SU-DHL-6 (cell line): ENCODE data around the gene AFF2.

ENCODE experiments used
- EZH2phosphoT487 ChIP-seq: fragments of 200-600 bp; sonication (generic), shearing (Covaris generic); conservative IDR thresholded peaks from 2 replicates; pipeline ENCODE4 v1.6.1; 2018; ENCODE audit warnings: mild to moderate bottlenecking, antibody characterized with exemption, low read length, moderate library complexity, mixed read lengths
- TF ChIP-seq, protein P1 (sequence below): fragments of 200-600 bp; sonication (generic); IDR thresholded peaks from one replicate; pipeline ENCODE4 v1.5.1; 2017; ENCODE audit warnings: antibody characterized with exemption, mild to moderate bottlenecking, low read length, moderate library complexity; ENCODE audit not compliant: insufficient read depth, poor library complexity, severe bottlenecking

GRCh38 chrX:148661035-148661434, 160.6 kb downstream of the AFF2 start:
- TF ChIP-seq, protein P1, sequence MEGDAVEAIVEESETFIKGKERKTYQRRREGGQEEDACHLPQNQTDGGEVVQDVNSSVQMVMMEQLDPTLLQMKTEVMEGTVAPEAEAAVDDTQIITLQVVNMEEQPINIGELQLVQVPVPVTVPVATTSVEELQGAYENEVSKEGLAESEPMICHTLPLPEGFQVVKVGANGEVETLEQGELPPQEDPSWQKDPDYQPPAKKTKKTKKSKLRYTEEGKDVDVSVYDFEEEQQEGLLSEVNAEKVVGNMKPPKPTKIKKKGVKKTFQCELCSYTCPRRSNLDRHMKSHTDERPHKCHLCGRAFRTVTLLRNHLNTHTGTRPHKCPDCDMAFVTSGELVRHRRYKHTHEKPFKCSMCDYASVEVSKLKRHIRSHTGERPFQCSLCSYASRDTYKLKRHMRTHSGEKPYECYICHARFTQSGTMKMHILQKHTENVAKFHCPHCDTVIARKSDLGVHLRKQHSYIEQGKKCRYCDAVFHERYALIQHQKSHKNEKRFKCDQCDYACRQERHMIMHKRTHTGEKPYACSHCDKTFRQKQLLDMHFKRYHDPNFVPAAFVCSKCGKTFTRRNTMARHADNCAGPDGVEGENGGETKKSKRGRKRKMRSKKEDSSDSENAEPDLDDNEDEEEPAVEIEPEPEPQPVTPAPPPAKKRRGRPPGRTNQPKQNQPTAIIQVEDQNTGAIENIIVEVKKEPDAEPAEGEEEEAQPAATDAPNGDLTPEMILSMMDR: no peak
- no peak for TF ChIP-seq EZH2phosphoT487
